HepG2 (cell line): ENCODE measurements around the gene SOWAHA. TPM values are rescaled to one million over a fixed set of nuclear protein-coding genes. Genes with fewer than 3 reads are reported as not detected.

Experiments
- ATAC-seq: fragments of 200-7000 bp; cut with Tn5 transposase; 3 replicates; pipeline ENCODE4 v1.9.1; 2020; ENCODE audit warnings: mild to moderate bottlenecking, moderate library complexity
- BruUV-seq: library from RNA; stranded (reverse); fragments of 400-500 nt; replicated peaks from 2 replicates; lab custom pipeline; 2021; lab: Mats Ljungman, UMichigan
- CTCF ChIA-PET: fragments of 300-600 bp; formaldehyde crosslinking; extraction: SDS; loops from one replicate; lab custom pipeline; 2021; ENCODE audit warnings: low total read pairs, inconsistent platforms, low intra/inter-chr PET ratio; lab: Yijun Ruan, JAX
- POLR2A ChIA-PET: fragments of 350-600 bp; sonication (Branson Sonifier 250); formaldehyde crosslinking; loops from one replicate; lab custom pipeline; 2020; ENCODE audit warnings: antibody characterized with exemption, inconsistent platforms; lab: Yijun Ruan, JAX
- DNase-seq: peaks from one replicate; pipeline ENCODE4 v3.0.0-alpha.2; 2015; ENCODE audit warnings: low spot score
- FAIRE-seq: peaks from 3 replicates; lab custom pipeline; 2011; peaks lifted over from hg19 to GRCh38; lab: Jason Lieb, UNC
- H2AFZ ChIP-seq: one replicate; pipeline ENCODE4 v1.6.1; 2011; ENCODE audit warnings: low read length, inconsistent platforms
- H3K27ac ChIP-seq: fragments of 300-600 bp; 3 replicates; pipeline ENCODE4 v1.8.0; 2011; ENCODE audit warnings: mixed run types, mild to moderate bottlenecking, mixed read lengths, low read length, inconsistent platforms; ENCODE audit not compliant: insufficient read depth; ENCODE audit errors: extremely low read length
- H3K27me3 ChIP-seq, 2 experiments: fragments of 200-600 bp in 1 of 2; 2 replicates in 1 of 2; 3 replicates in 1 of 2; pipeline versions ENCODE4 v1.6.0 to v1.8.0; 2011; ENCODE audit warnings: low read length in 2 of 2, mild to moderate bottlenecking in 2 of 2, moderate library complexity in 2 of 2, inconsistent platforms in 1 of 2; ENCODE audit not compliant: insufficient read depth in 2 of 2, control insufficient read depth in 1 of 2
- H3K36me3 ChIP-seq, 2 experiments: fragments of 200-600 bp in 1 of 2; replicated peaks in 1 of 2; 2 replicates in 1 of 2; 3 replicates in 1 of 2; pipeline versions ENCODE4 v1.5.1 to v1.8.0; 2011; ENCODE audit warnings: low read length in 2 of 2, inconsistent platforms in 1 of 2; ENCODE audit not compliant: insufficient read depth in 2 of 2, control insufficient read depth in 1 of 2
- H3K4me1 ChIP-seq: 2 replicates; pipeline ENCODE4 v1.5.1; 2012; ENCODE audit warnings: low read length, inconsistent platforms; ENCODE audit not compliant: insufficient read depth
- H3K4me2 ChIP-seq: 2 replicates; pipeline ENCODE4 v1.6.0; 2011; ENCODE audit warnings: low read depth, low read length, inconsistent platforms
- H3K4me3 ChIP-seq, 3 experiments: fragments of 200-600 bp in 1 of 3; sonication (generic), shearing (Covaris generic) in 1 of 3; replicated peaks in 1 of 3; 2 replicates each; pipeline ENCODE4 v1.5.1; 2011 to 2016; ENCODE audit warnings: low read length in 3 of 3, inconsistent platforms in 2 of 3, low read depth in 2 of 3, mild to moderate bottlenecking in 2 of 3, control low read depth in 1 of 3, mixed read lengths in 1 of 3; ENCODE audit not compliant: insufficient read depth in 1 of 3
- H3K79me2 ChIP-seq: one replicate; pipeline ENCODE4 v1.6.1; 2011; ENCODE audit warnings: low read length, inconsistent platforms; ENCODE audit not compliant: insufficient read depth
- H3K9ac ChIP-seq: 2 replicates; pipeline ENCODE4 v1.6.0; 2011; ENCODE audit warnings: mild to moderate bottlenecking, low read depth, low read length, inconsistent platforms; ENCODE audit not compliant: insufficient read depth
- H3K9me3 ChIP-seq: 2 replicates; pipeline ENCODE4 v1.5.1; 2012; ENCODE audit warnings: mild to moderate bottlenecking, low read length
- H4K20me1 ChIP-seq: 2 replicates; pipeline ENCODE4 v1.6.0; 2011; ENCODE audit warnings: inconsistent platforms, mild to moderate bottlenecking, low read length, moderate library complexity; ENCODE audit not compliant: insufficient read depth
- ATRX ChIP-seq: sonication (generic); formaldehyde crosslinking; IDR thresholded peaks from 2 replicates; pipeline ENCODE4 v1.4.0; 2020; ENCODE audit warnings: missing genetic modification reagents, borderline replicate concordance
- NR2F1 ChIP-seq, 2 experiments: fragments of 450-650 bp in 1 of 2; formaldehyde crosslinking in 1 of 2; IDR thresholded peaks; 2 replicates each; pipeline versions ENCODE4 v1.5.0 to v1.6.1; 2016 to 2020; ENCODE audit warnings: mild to moderate bottlenecking in 1 of 2, missing compliant biosample characterization in 1 of 2, missing genetic modification reagents in 1 of 2, moderate library complexity in 1 of 2
- REL ChIP-seq: sonication (generic); formaldehyde crosslinking; conservative IDR thresholded peaks from 2 replicates; pipeline ENCODE4 v1.8.0; 2022; ENCODE audit warnings: mild to moderate bottlenecking, missing genetic modification reagents, moderate library complexity
- REXO4 ChIP-seq: sonication (generic); formaldehyde crosslinking; IDR thresholded peaks from 2 replicates; pipeline ENCODE4 v1.8.0; 2022; ENCODE audit warnings: missing genetic modification reagents, mild to moderate bottlenecking, borderline replicate concordance
- SRSF4 ChIP-seq: fragments of 200-400 bp; formaldehyde crosslinking; IDR thresholded peaks from one replicate; pipeline ENCODE4 v1.6.1; 2018; ENCODE audit warnings: mild to moderate bottlenecking, low read depth, low read length, moderate library complexity; ENCODE audit not compliant: poor library complexity, severe bottlenecking
- SRY ChIP-seq: sonication (generic); formaldehyde crosslinking; IDR thresholded peaks from 2 replicates; pipeline ENCODE4 v1.8.0; 2022; ENCODE audit warnings: mild to moderate bottlenecking, missing genetic modification reagents
- ZFP90 ChIP-seq: sonication (generic); formaldehyde crosslinking; IDR thresholded peaks from 2 replicates; pipeline ENCODE4 v1.8.0; 2022; ENCODE audit warnings: missing genetic modification reagents, mild to moderate bottlenecking, inconsistent platforms, borderline replicate concordance
- ZNF343 ChIP-seq: sonication (generic); formaldehyde crosslinking; IDR thresholded peaks from 2 replicates; pipeline ENCODE4 v1.4.0; 2020; ENCODE audit warnings: mild to moderate bottlenecking, missing genetic modification reagents
- ZNF720 ChIP-seq: sonication (generic); formaldehyde crosslinking; IDR thresholded peaks from 2 replicates; pipeline ENCODE4 v1.4.0; 2020; ENCODE audit warnings: missing genetic modification reagents
- WGBS: methylation state at CpG from one replicate; pipeline ENCODE4 v1.1.6; 2017; ENCODE audit warnings: low lambda C conversion rate; 5-methylcytosine and 5-hydroxymethylcytosine counted together
- in situ Hi-C: cut with HindIII; loops from 2 replicates; pipeline ENCODE4 v1.10.0; 2017; ENCODE audit warnings: low pct_unique_long_range_greater_than_20kb; ENCODE audit not compliant: extremely low pct_ligation_motif_present
- intact Hi-C: fragments of 100-400 bp; cut with micrococcal nuclease; formaldehyde crosslinking; loops from one replicate; pipeline ENCODE4 v1.10.0; 2022; ENCODE audit not compliant: unreplicated experiment
- polyA plus RNA-seq, 8 experiments: library from polyadenylated mRNA; depleted of rRNA in 3 of 8; stranded (reverse) in 7 of 8; unstranded in 1 of 8; fragments of >200 nt; fragmentation: Illumina TruSeq in 4 of 8; extraction: Trizol in 4 of 8; gene quantifications; 2 replicates each; pipeline versions ENCODE4 v1.2.1 to v1.2.3, GENCODE V29; 2011 to 2016; ENCODE audit warnings: low read depth in 4 of 8, missing spikeins in 1 of 8, mixed read lengths in 1 of 8; ENCODE audit not compliant: insufficient read depth in 1 of 8
- total RNA-seq, 5 experiments: library from RNA; depleted of rRNA; stranded (reverse); fragments of >200 nt; fragmentation: Illumina TruSeq; extraction: Trizol; gene quantifications; 2 replicates each; pipeline ENCODE4 v1.2.3, GENCODE V29; 2016; ENCODE audit warnings: low read depth in 1 of 5
- TF ChIP-seq, protein P1 (sequence below): sonication (generic); formaldehyde crosslinking; IDR thresholded peaks from 2 replicates; pipeline ENCODE4 v1.8.0; 2022; ENCODE audit warnings: mild to moderate bottlenecking, missing genetic modification reagents; ENCODE audit not compliant: insufficient replicate concordance
- TF ChIP-seq, protein P2 (sequence below): IDR thresholded peaks from 2 replicates; pipeline ENCODE4 v1.6.1; 2016
- TF ChIP-seq, protein P3 (sequence below): sonication (generic); formaldehyde crosslinking; IDR thresholded peaks from 2 replicates; pipeline ENCODE4 v1.4.0; 2020; ENCODE audit warnings: mild to moderate bottlenecking, missing genetic modification reagents
- TF ChIP-seq, protein P4 (sequence below): sonication (generic); formaldehyde crosslinking; IDR thresholded peaks from 2 replicates; pipeline ENCODE4 v1.5.0; 2020; ENCODE audit warnings: missing genetic modification reagents, mild to moderate bottlenecking, borderline replicate concordance
- TF ChIP-seq, protein P5 (sequence below): sonication (generic); formaldehyde crosslinking; IDR thresholded peaks from 2 replicates; pipeline ENCODE4 v1.4.0; 2020; ENCODE audit warnings: missing genetic modification reagents
- TF ChIP-seq, protein P6 (sequence below): sonication (generic); formaldehyde crosslinking; IDR thresholded peaks from 2 replicates; pipeline ENCODE4 v1.5.0; 2020; ENCODE audit warnings: mild to moderate bottlenecking, missing genetic modification reagents

The SOWAHA gene
- total and polyA plus RNA-seq, 2 of the 13 experiments (the other 11 are each of a cell fraction or from before 2014, with no cell fraction given): 0.95 to 1.9 TPM

DNA sequence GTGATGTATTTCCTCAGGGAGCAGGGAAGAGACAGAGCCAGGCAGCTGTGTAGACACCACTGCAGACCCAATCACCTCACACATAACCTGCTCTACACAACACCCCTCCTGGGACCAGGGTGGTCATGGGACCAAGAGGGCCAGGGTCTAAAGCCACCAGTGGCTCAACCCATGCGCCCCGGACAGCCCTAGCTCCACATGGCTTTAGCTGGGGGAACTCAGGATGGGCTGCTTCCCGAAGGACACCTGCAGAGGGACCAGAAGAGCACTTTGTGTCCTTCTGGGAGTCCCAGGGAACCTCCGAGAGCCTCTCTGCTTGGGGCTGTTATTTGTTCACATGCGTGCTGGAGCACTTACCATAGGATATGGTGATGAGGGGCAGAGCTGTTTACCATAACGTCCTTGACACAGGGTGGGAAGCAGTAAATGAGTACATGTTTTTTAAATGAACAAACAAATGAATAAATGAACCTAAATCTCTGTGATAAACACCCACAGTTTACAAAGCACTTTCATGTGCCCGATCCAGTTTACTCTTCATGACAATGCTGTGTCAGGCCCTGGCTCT, 48.3 kb upstream of the SOWAHA start:
- no peak overlapping the region for H2AFZ ChIP-seq
- no peak overlapping the region for H3K4me3 ChIP-seq
- 97% methylated on average over 5 of the region's 7 CpGs for WGBS
- POLR2A ChIA-PET: no interaction called here
- H3K36me3 ChIP-seq: peaks cover 15 to 58% of the 10 kb centered on the region in 2 experiments; a peak in 4 of 5 replicates
- ATAC-seq: no peak
- BruUV-seq: no TSS peak
- H3K27ac ChIP-seq: no peak overlapping the region
- no peak overlapping the region for H3K9ac ChIP-seq
- H3K4me1 ChIP-seq: no peaks in the 10 kb centered on the region
- intact Hi-C loops: no loop called here
- no peaks in the 10 kb centered on the region for H3K9me3 ChIP-seq
- H3K79me2 ChIP-seq: peaks cover 20% of the 10 kb centered on the region
- no peaks in the 10 kb centered on the region for H4K20me1 ChIP-seq
- no peak overlapping the region for H3K4me2 ChIP-seq
- in situ Hi-C loops: no loop called here
- no peak for FAIRE-seq
- no peak for DNase-seq
- H3K27me3 ChIP-seq: no peaks in the 10 kb centered on the region
- CTCF ChIA-PET: no interaction called here
- TF ChIP-seq, protein P1, sequence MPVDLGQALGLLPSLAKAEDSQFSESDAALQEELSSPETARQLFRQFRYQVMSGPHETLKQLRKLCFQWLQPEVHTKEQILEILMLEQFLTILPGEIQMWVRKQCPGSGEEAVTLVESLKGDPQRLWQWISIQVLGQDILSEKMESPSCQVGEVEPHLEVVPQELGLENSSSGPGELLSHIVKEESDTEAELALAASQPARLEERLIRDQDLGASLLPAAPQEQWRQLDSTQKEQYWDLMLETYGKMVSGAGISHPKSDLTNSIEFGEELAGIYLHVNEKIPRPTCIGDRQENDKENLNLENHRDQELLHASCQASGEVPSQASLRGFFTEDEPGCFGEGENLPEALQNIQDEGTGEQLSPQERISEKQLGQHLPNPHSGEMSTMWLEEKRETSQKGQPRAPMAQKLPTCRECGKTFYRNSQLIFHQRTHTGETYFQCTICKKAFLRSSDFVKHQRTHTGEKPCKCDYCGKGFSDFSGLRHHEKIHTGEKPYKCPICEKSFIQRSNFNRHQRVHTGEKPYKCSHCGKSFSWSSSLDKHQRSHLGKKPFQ (CRISPR knock-in tag): no peak
- TF ChIP-seq SRY: no peak
- no peak for TF ChIP-seq ZNF720 (CRISPR knock-in tag)
- TF ChIP-seq REL (CRISPR knock-in tag): no peak
- TF ChIP-seq, protein P2, sequence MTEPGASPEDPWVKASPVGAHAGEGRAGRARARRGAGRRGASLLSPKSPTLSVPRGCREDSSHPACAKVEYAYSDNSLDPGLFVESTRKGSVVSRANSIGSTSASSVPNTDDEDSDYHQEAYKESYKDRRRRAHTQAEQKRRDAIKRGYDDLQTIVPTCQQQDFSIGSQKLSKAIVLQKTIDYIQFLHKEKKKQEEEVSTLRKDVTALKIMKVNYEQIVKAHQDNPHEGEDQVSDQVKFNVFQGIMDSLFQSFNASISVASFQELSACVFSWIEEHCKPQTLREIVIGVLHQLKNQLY (CRISPR knock-in tag): no peak
- TF ChIP-seq ATRX (CRISPR knock-in tag): no peak
- TF ChIP-seq SRSF4: no peak
- TF ChIP-seq, protein P3, sequence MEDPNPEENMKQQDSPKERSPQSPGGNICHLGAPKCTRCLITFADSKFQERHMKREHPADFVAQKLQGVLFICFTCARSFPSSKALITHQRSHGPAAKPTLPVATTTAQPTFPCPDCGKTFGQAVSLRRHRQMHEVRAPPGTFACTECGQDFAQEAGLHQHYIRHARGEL (CRISPR knock-in tag): no peak
- TF ChIP-seq ZNF343 (CRISPR knock-in tag): no peak
- TF ChIP-seq REXO4 (CRISPR knock-in tag): no peak
- no peak for TF ChIP-seq NR2F1 (CRISPR knock-in tag; IDR thresholded peaks at IDR 0.05)
- no peak for TF ChIP-seq ZFP90 (CRISPR knock-in tag)
- TF ChIP-seq, protein P4, sequence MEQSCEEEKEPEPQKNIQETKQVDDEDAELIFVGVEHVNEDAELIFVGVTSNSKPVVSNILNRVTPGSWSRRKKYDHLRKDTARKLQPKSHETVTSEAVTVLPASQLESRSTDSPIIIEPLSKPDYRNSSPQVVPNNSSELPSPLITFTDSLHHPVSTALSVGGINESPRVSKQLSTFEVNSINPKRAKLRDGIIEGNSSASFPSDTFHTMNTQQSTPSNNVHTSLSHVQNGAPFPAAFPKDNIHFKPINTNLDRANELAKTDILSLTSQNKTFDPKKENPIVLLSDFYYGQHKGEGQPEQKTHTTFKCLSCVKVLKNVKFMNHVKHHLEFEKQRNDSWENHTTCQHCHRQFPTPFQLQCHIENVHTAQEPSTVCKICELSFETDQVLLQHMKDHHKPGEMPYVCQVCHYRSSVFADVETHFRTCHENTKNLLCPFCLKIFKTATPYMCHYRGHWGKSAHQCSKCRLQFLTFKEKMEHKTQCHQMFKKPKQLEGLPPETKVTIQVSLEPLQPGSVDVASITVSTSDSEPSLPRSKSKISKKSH (CRISPR knock-in tag): no peak
- TF ChIP-seq, protein P5, sequence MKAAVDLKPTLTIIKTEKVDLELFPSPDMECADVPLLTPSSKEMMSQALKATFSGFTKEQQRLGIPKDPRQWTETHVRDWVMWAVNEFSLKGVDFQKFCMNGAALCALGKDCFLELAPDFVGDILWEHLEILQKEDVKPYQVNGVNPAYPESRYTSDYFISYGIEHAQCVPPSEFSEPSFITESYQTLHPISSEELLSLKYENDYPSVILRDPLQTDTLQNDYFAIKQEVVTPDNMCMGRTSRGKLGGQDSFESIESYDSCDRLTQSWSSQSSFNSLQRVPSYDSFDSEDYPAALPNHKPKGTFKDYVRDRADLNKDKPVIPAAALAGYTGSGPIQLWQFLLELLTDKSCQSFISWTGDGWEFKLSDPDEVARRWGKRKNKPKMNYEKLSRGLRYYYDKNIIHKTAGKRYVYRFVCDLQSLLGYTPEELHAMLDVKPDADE (CRISPR knock-in tag): no peak
- TF ChIP-seq, protein P6, sequence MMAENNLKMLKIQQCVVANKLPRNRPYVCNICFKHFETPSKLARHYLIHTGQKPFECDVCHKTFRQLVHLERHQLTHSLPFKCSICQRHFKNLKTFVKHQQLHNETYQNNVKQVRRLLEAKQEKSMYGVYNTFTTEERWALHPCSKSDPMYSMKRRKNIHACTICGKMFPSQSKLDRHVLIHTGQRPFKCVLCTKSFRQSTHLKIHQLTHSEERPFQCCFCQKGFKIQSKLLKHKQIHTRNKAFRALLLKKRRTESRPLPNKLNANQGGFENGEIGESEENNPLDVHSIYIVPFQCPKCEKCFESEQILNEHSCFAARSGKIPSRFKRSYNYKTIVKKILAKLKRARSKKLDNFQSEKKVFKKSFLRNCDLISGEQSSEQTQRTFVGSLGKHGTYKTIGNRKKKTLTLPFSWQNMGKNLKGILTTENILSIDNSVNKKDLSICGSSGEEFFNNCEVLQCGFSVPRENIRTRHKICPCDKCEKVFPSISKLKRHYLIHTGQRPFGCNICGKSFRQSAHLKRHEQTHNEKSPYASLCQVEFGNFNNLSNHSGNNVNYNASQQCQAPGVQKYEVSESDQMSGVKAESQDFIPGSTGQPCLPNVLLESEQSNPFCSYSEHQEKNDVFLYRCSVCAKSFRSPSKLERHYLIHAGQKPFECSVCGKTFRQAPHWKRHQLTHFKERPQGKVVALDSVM (CRISPR knock-in tag): no peak
